Activated naive CD4-positive, alpha-beta T cell (primary cell): Measurements from ENCODE around the gene CLCN5.

Source experiments
- DNase-seq, 4 experiments: peaks; one replicate each; lab custom pipeline; 2025; lab: John Stamatoyannopoulos, UW

Gene CLCN5

GRCh38 chrX:50088645-50089044, 166.2 kb downstream of the CLCN5 start:
- DNase-seq = no peak

GRCh38 chrX:50093625-50094024, 171.2 kb downstream of the CLCN5 start:
- no peak for DNase-seq

- no peak for DNase-seq
Measured at GRCh38 chrX:50097071-50097470, 174.7 kb downstream of the CLCN5 start.

- DNase-seq = no peak
Measured at GRCh38 chrX:50098241-50098640, 175.8 kb downstream of the CLCN5 start.

GRCh38 chrX:50098749-50099148, 176.4 kb downstream of the CLCN5 start:
- no peak for DNase-seq

- DNase-seq = no peak
Measured at GRCh38 chrX:50099331-50099730, 176.9 kb downstream of the CLCN5 start.

- no peak for DNase-seq
Measured at GRCh38 chrX:50100188-50100587, 177.8 kb downstream of the CLCN5 start.

- DNase-seq = no peak
Measured at GRCh38 chrX:50103176-50103575, 180.8 kb downstream of the CLCN5 start.

- no peak for DNase-seq
Measured at GRCh38 chrX:50103866-50104566, 181.6 kb downstream of the CLCN5 start.

GRCh38 chrX:50106051-50106675, 183.8 kb downstream of the CLCN5 start:
- DNase-seq = no peak

GRCh38 chrX:50107470-50107869, 185.1 kb downstream of the CLCN5 start:
- no peak for DNase-seq

- no peak for DNase-seq
Measured at GRCh38 chrX:50108264-50108663, 185.9 kb downstream of the CLCN5 start.

- no peak for DNase-seq
Measured at GRCh38 chrX:50111742-50112141, 189.3 kb downstream of the CLCN5 start.

- DNase-seq = no peak
Measured at GRCh38 chrX:50114113-50114512, 191.7 kb downstream of the CLCN5 start.

- no peak for DNase-seq
Measured at GRCh38 chrX:50115973-50116372, 193.6 kb downstream of the CLCN5 start.

- no peak for DNase-seq
Measured at GRCh38 chrX:50117476-50117875, 195.1 kb downstream of the CLCN5 start.

GRCh38 chrX:50125480-50125879, 203.1 kb downstream of the CLCN5 start:
- no peak for DNase-seq

GRCh38 chrX:50147972-50148371, 225.6 kb downstream of the CLCN5 start:
- no peak for DNase-seq
